CD4-positive, alpha-beta T cell (primary cell): ENCODE measurements around the gene ABCF2. TPM values are rescaled to one million over a fixed set of nuclear protein-coding genes. Genes with fewer than 3 reads are reported as not detected.

Experiments used
- ATAC-seq: fragments of 200-7000 bp; cut with Tn5 transposase; one replicate; pipeline ENCODE4 v1.10.0; 2022; ENCODE audit warnings: mild to moderate bottlenecking; ENCODE audit not compliant: poor library complexity
- CTCF ChIA-PET: fragments of 350-600 bp; sonication (Branson Sonifier 250); formaldehyde crosslinking; loops from one replicate; lab custom pipeline; 2021; ENCODE audit warnings: antibody characterized with exemption, inconsistent platforms; lab: Charles Lee
- POLR2A ChIA-PET: fragments of 350-600 bp; sonication (Branson Sonifier 250); formaldehyde crosslinking; loops from one replicate; lab custom pipeline; 2021; ENCODE audit warnings: antibody characterized with exemption, inconsistent platforms; lab: Charles Lee
- DNase-seq, 14 experiments: peaks; one replicate each; pipeline ENCODE4 v3.0.0-alpha.2; 2013 to 2020; ENCODE audit warnings: mixed read lengths in 2 of 14
- H3K27ac ChIP-seq, 2 donors: one replicate each; pipeline versions ENCODE4 v1.5.1 to v1.7.0; 2013; ENCODE audit warnings: low read length in 2 of 2, low read depth in 1 of 2, mild to moderate bottlenecking in 1 of 2
- H3K27me3 ChIP-seq, 2 experiments: 1 replicate in 1 of 2; 2 replicates in 1 of 2; pipeline versions ENCODE4 v1.6.1 to v1.7.0; 2013; ENCODE audit warnings: low read length in 2 of 2, control low read depth in 1 of 2, mild to moderate bottlenecking in 1 of 2, moderate library complexity in 1 of 2; ENCODE audit not compliant: insufficient read depth in 2 of 2, control insufficient read depth in 1 of 2
- H3K36me3 ChIP-seq: one replicate; pipeline ENCODE4 v1.6.1; 2013; ENCODE audit warnings: low read length, control low read depth; ENCODE audit not compliant: insufficient read depth
- H3K4me1 ChIP-seq: one replicate; pipeline ENCODE4 v1.6.1; 2013; ENCODE audit warnings: low read length, control low read depth; ENCODE audit not compliant: insufficient read depth
- H3K4me3 ChIP-seq: one replicate; pipeline ENCODE4 v1.5.1; 2013; ENCODE audit warnings: mild to moderate bottlenecking, low read length, moderate library complexity
- H3K9me3 ChIP-seq, 2 experiments: 1 replicate in 1 of 2; 2 replicates in 1 of 2; pipeline versions ENCODE4 v1.6.1 to v1.7.0; 2013; ENCODE audit warnings: low read length in 2 of 2, mild to moderate bottlenecking in 2 of 2, control low read depth in 1 of 2, moderate library complexity in 1 of 2; ENCODE audit not compliant: control insufficient read depth in 1 of 2, insufficient read depth in 1 of 2
- H3K27ac Mint-ChIP-seq: one replicate; pipeline ENCODE4 v1.8.0; 2020; ENCODE audit warnings: mixed read lengths
- H3K27me3 Mint-ChIP-seq: one replicate; pipeline ENCODE4 v1.8.0; 2021; ENCODE audit warnings: mixed read lengths
- H3K36me3 Mint-ChIP-seq: one replicate; pipeline ENCODE4 v1.8.0; 2021; ENCODE audit warnings: low read depth, mixed read lengths
- H3K4me1 Mint-ChIP-seq: one replicate; pipeline ENCODE4 v1.8.0; 2021; ENCODE audit warnings: low read depth, mixed read lengths
- H3K4me3 Mint-ChIP-seq: one replicate; pipeline ENCODE4 v1.8.0; 2020; ENCODE audit warnings: mild to moderate bottlenecking, mixed read lengths
- H3K9me3 Mint-ChIP-seq: one replicate; pipeline ENCODE4 v1.8.0; 2020; ENCODE audit warnings: mixed read lengths
- CTCF ChIP-seq: fragments of 200-600 bp; IDR thresholded peaks from one replicate; pipeline ENCODE4 v1.8.0; 2022; ENCODE audit warnings: antibody characterized with exemption, mild to moderate bottlenecking
- intact Hi-C, 2 experiments: fragments of 100-400 bp; cut with DNase I in 1 of 2; cut with micrococcal nuclease in 1 of 2; formaldehyde crosslinking; loops; one replicate each; pipeline versions ENCODE4 v1.15.1 to v1.9.0; 2023 to 2025; cut with DNase I, micrococcal nuclease
- total RNA-seq, 174 experiments: library from RNA in 2 of 174; stranded (reverse) in 2 of 174; gene quantifications; one replicate each; pipeline ENCODE4 v1.2.3 and lab custom pipeline; 2021 to 2026

Gene ABCF2
- total RNA-seq, 2 experiments from 2014 or later = 12.3 to 13.2 TPM

- ATAC-seq (no peak), DNase-seq (no peak)
- H3K27me3 Mint-ChIP-seq = no peaks in the 10 kb centered on the region
- Histone ChIP-seq H3K4me3 (no peak overlapping the region), H3K4me1 (peaks cover 55% of the 10 kb centered on the region), H3K27ac (no peak overlapping the region), H3K9me3 (no peaks in the 10 kb centered on the region), H3K36me3 (peaks cover 21% of the 10 kb centered on the region), H3K27me3 (no peaks in the 10 kb centered on the region)
- peaks cover 28% of the 10 kb centered on the region for H3K4me1 Mint-ChIP-seq
- peaks cover 35% of the 10 kb centered on the region for H3K36me3 Mint-ChIP-seq
- POLR2A ChIA-PET = no interaction called here
- no peak for TF ChIP-seq CTCF
- H3K4me3 Mint-ChIP-seq = no peak overlapping the region
- CTCF ChIA-PET = no interaction called here
- no peak overlapping the region for H3K27ac Mint-ChIP-seq
- intact Hi-C loops = no loop called here
- no peaks in the 10 kb centered on the region for H3K9me3 Mint-ChIP-seq
Observed at GRCh38 chr7:151209588-151209987, 17.4 kb downstream of the ABCF2 start.

DNA sequence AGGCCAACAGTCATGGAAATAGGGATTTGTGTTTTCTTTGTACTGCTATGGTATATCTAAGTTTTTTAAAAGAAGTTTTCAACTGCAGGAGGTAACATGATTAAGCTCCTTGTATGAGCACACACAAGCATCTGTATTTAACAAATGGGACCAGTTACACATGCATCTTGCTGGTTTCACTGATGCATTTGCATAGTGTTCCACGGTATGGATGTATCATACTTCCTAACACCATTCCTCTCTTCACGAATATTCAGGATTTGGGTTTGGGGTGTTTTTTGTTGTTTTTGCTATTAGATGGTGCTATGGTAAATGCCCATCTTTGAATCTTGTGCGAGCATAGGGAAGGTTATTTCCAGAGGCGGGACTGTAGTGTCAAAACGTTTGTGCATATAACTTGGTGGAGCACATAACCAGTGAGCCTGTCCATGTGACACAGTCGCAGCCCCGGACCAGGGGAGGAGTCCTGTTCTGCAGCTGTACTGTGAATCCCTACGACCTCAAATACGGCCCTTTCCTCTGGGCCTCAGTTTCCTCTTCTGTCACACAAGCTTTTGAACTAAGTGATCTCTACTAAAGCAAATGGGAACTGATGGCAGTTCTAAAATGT, 18.6 kb downstream of the ABCF2 start:
- POLR2A ChIA-PET = interaction anchor here (0.8 to 2.8 kb wide), 4 partner anchors 8 to 69 kb away, joined by 3 to 14 read pairs (median 4); partner anchors contain the start of genes ABCF2 and CHPF2
- Mint-ChIP-seq H3K27ac (peak overlapping the region; percentile 71), H3K36me3 (peaks cover 23% of the 10 kb centered on the region), H3K4me3 (no peak overlapping the region), H3K27me3 (no peaks in the 10 kb centered on the region), H3K4me1 (peaks cover 28% of the 10 kb centered on the region), H3K9me3 (no peaks in the 10 kb centered on the region)
- CTCF ChIA-PET = interaction anchor here (1.4 to 2.0 kb wide), 2 partner anchors 36 to 84 kb away, joined by 5 to 9 read pairs; no protein-coding TSS in a partner anchor
- DNase-seq = no peak
- Histone ChIP-seq H3K36me3 (peaks cover 8% of the 10 kb centered on the region), H3K4me1 (peaks cover 58% of the 10 kb centered on the region), H3K9me3 (no peaks in the 10 kb centered on the region), H3K27me3 (no peaks in the 10 kb centered on the region), H3K4me3 (no peak overlapping the region), H3K27ac (peak overlapping the region in 1 of 2 donors; percentile 65)
- TF ChIP-seq CTCF = no peak
- intact Hi-C loops = no loop called here
- ATAC-seq = no peak

DNA sequence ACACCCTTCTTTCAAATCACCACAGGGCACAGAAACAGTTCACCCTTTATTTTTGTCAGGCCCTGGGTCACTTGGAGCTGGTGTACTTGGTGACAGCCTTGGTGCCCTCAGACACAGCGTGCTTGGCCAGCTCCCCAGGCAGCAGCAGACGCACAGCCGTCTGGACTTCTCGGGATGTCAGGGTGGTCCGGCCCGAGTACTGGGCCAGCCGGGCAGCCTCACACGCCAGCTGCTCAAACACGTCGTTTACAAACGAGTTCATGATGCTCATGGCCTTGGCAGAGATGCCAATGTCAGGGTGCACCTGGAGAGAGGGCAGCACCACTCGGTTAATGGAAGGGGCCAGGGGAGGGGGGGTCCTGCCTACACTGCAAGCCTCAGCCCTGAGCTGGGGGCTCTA, 19.2 kb downstream of the ABCF2 start:
- H3K9me3 ChIP-seq = no peaks in the 10 kb centered on the region
- POLR2A ChIA-PET = interaction anchor here (0.8 to 2.8 kb wide), 4 partner anchors 9 to 69 kb away, joined by 3 to 14 read pairs (median 4); partner anchors contain the start of genes ABCF2 and CHPF2
- DNase-seq (no peak), ATAC-seq (no peak)
- no peak for TF ChIP-seq CTCF
- Mint-ChIP-seq H3K27ac (peak overlapping the region; percentile 71), H3K4me3 (no peak overlapping the region), H3K36me3 (peaks cover 17% of the 10 kb centered on the region), H3K4me1 (peaks cover 28% of the 10 kb centered on the region), H3K27me3 (no peaks in the 10 kb centered on the region), H3K9me3 (no peaks in the 10 kb centered on the region)
- H3K36me3 ChIP-seq = peaks cover 4% of the 10 kb centered on the region
- H3K4me1 ChIP-seq = peaks cover 58% of the 10 kb centered on the region
- CTCF ChIA-PET = interaction anchor here (1.4 to 2.0 kb wide), 2 partner anchors 36 to 84 kb away, joined by 5 to 9 read pairs; no protein-coding TSS in a partner anchor
- intact Hi-C loops = loop anchor here in 1 of 2 experiments (2.0 kb wide), 1 partner anchor 19 kb away; the partner anchor contains the start of gene ABCF2
- peak overlapping the region in 1 of 2 donors; percentile 65 for H3K27ac ChIP-seq
- H3K4me3 ChIP-seq = no peak overlapping the region
- H3K27me3 ChIP-seq = no peaks in the 10 kb centered on the region
